HCT116 (cell line): ENCODE data around the gene ATP8A2. TPM values are rescaled to one million over a fixed set of nuclear protein-coding genes. Genes with fewer than 3 reads are reported as not detected.

Source experiments
- ATAC-seq: fragments of 200-7000 bp; cut with Tn5 transposase; 2 replicates; pipeline ENCODE4 v1.9.1; 2020; ENCODE audit warnings: mild to moderate bottlenecking, moderate library complexity
- BruUV-seq: library from RNA; stranded (reverse); fragments of 400-500 nt; replicated peaks from 2 replicates; lab custom pipeline; 2021; lab: Mats Ljungman, UMichigan
- CTCF ChIA-PET: fragments of 300-600 bp; sonication (Branson Sonifier 250); formaldehyde crosslinking; loops from one replicate; lab custom pipeline; 2021; ENCODE audit warnings: antibody characterized with exemption; lab: Charles Lee
- POLR2A ChIA-PET: fragments of 300-600, 350-600 bp; sonication (Branson Sonifier 250); formaldehyde crosslinking; loops from one replicate; lab custom pipeline; 2021; ENCODE audit warnings: antibody characterized with exemption; lab: Charles Lee
- RAD21 ChIA-PET, 2 experiments: fragments of 300-600 bp; sonication (Branson Sonifier 250); formaldehyde crosslinking; loops; one replicate each; lab custom pipeline; 2023; ENCODE audit warnings: low total read pairs in 2 of 2; ENCODE audit not compliant: uncharacterized antibody in 2 of 2, unreplicated experiment in 2 of 2, low non-redundant PET in 1 of 2; lab: Charles Lee
- DNase-seq: peaks from one replicate; pipeline ENCODE4 v3.0.0-alpha.2; 2010; ENCODE audit warnings: low read depth, low spot score
- H2AFZ ChIP-seq: fragments of 200-600 bp; shearing (Covaris generic), sonication (generic); 2 replicates; pipeline ENCODE4 v1.6.1; 2017; ENCODE audit warnings: low read depth, mixed run types, mixed read lengths, antibody characterized with exemption, low read length; ENCODE audit not compliant: poor library complexity, severe bottlenecking
- H3K27ac ChIP-seq: 2 replicates; pipeline ENCODE4 v1.5.1; 2012; ENCODE audit warnings: low read depth, low read length
- H3K27me3 ChIP-seq: fragments of 200-600 bp; sonication (generic); 2 replicates; pipeline ENCODE4 v1.6.1; 2016; ENCODE audit warnings: mixed run types, low read length, mixed read lengths; ENCODE audit not compliant: insufficient read depth
- H3K36me3 ChIP-seq, 2 experiments: fragments of 200-500 bp in 1 of 2; fragments of 200-600 bp in 1 of 2; sonication (Bioruptor generic) in 1 of 2; sonication (generic) in 1 of 2; 2 replicates each; pipeline versions ENCODE4 v1.5.1 to v1.6.1; 2014 to 2016; ENCODE audit warnings: low read length in 2 of 2, inconsistent platforms in 1 of 2, mixed read lengths in 1 of 2, mixed run types in 1 of 2; ENCODE audit not compliant: insufficient read depth in 2 of 2, control insufficient read depth in 1 of 2
- H3K4me1 ChIP-seq, 2 experiments: fragments of 200-600 bp in 1 of 2; sonication (generic) in 1 of 2; 2 replicates each; pipeline versions ENCODE4 v1.5.1 to v1.6.1; 2012 to 2017; ENCODE audit warnings: low read length in 2 of 2, inconsistent platforms in 1 of 2, mild to moderate bottlenecking in 1 of 2, mixed read lengths in 1 of 2, mixed run types in 1 of 2, moderate library complexity in 1 of 2; ENCODE audit not compliant: insufficient read depth in 2 of 2, control insufficient read depth in 1 of 2
- H3K4me2 ChIP-seq: fragments of 200-600 bp; sonication (generic); 2 replicates; pipeline ENCODE4 v1.6.1; 2017; ENCODE audit warnings: mixed run types, low read length, mixed read lengths
- H3K4me3 ChIP-seq, 2 experiments: fragments of 200-600 bp in 1 of 2; sonication (generic) in 1 of 2; replicated peaks in 1 of 2; 2 replicates each; pipeline ENCODE4 v1.5.1; 2011 to 2016; ENCODE audit warnings: low read length in 2 of 2, control low read depth in 1 of 2, low read depth in 1 of 2, mild to moderate bottlenecking in 1 of 2, mixed read lengths in 1 of 2, mixed run types in 1 of 2
- H3K79me2 ChIP-seq: fragments of 200-600 bp; sonication (generic); 2 replicates; pipeline ENCODE4 v1.6.1; 2017; ENCODE audit warnings: mild to moderate bottlenecking, mixed run types, low read length, moderate library complexity, mixed read lengths; ENCODE audit not compliant: insufficient read depth
- H3K9ac ChIP-seq: fragments of 200-600 bp; sonication (generic); 2 replicates; pipeline ENCODE4 v1.6.1; 2016; ENCODE audit warnings: low read length, mixed read lengths
- H3K9me2 ChIP-seq: fragments of 200-600 bp; sonication (generic), shearing (Covaris generic); 2 replicates; pipeline ENCODE4 v1.6.1; 2017; ENCODE audit warnings: mixed run types, mild to moderate bottlenecking, moderate library complexity; ENCODE audit not compliant: insufficient read depth
- H3K9me3 ChIP-seq, 2 experiments: fragments of 200-500 bp in 1 of 2; fragments of 200-600 bp in 1 of 2; sonication (Bioruptor generic) in 1 of 2; sonication (generic) in 1 of 2; 2 replicates each; pipeline ENCODE4 v1.6.1; 2014 to 2017; ENCODE audit warnings: low read length in 2 of 2, mixed read lengths in 2 of 2, inconsistent platforms in 1 of 2, low read depth in 1 of 2, mild to moderate bottlenecking in 1 of 2, mixed run types in 1 of 2, moderate library complexity in 1 of 2; ENCODE audit not compliant: control insufficient read depth in 1 of 2, insufficient read depth in 1 of 2
- H4K20me1 ChIP-seq: fragments of 200-600 bp; sonication (generic), shearing (Covaris generic); 2 replicates; pipeline ENCODE4 v1.6.1; 2017; ENCODE audit warnings: mixed run types, mild to moderate bottlenecking, moderate library complexity; ENCODE audit not compliant: insufficient read depth
- ATF3 ChIP-seq: IDR thresholded peaks from 2 replicates; pipeline ENCODE4 v1.6.1; 2012
- CBX3 ChIP-seq: IDR thresholded peaks from 2 replicates; pipeline ENCODE4 v1.6.1; 2012; ENCODE audit warnings: low read depth
- CEBPB ChIP-seq: IDR thresholded peaks from 2 replicates; pipeline ENCODE4 v1.6.1; 2012; ENCODE audit warnings: low read depth
- ELF1 ChIP-seq: IDR thresholded peaks from 2 replicates; pipeline ENCODE4 v1.6.1; 2012; ENCODE audit warnings: low read depth, borderline replicate concordance
- EZH2 ChIP-seq: fragments of 200-600 bp; sonication (generic); IDR thresholded peaks from 2 replicates; pipeline ENCODE4 v1.6.1; 2017; ENCODE audit warnings: antibody characterized with exemption, mixed run types
- EZH2phosphoT487 ChIP-seq: fragments of 200-600 bp; IDR thresholded peaks from 2 replicates; pipeline ENCODE4 v1.6.1; 2018; ENCODE audit warnings: antibody characterized with exemption, borderline replicate concordance
- JUND ChIP-seq: IDR thresholded peaks from 2 replicates; pipeline ENCODE4 v1.6.1; 2012
- RAD21 ChIP-seq: IDR thresholded peaks from 2 replicates; pipeline ENCODE4 v1.6.1; 2012; ENCODE audit warnings: low read depth, mild to moderate bottlenecking
- SIN3A ChIP-seq: IDR thresholded peaks from 2 replicates; pipeline ENCODE4 v1.6.1; 2012; ENCODE audit warnings: low read depth
- SP1 ChIP-seq: IDR thresholded peaks from 2 replicates; pipeline ENCODE4 v1.6.1; 2012; ENCODE audit warnings: low read depth
- YY1 ChIP-seq: IDR thresholded peaks from 2 replicates; pipeline ENCODE4 v1.6.1; 2011; ENCODE audit warnings: low read length, low read depth, moderate library complexity, mild to moderate bottlenecking; ENCODE audit not compliant: insufficient replicate concordance; ENCODE audit errors: extremely low read depth
- ZBTB33 ChIP-seq: IDR thresholded peaks from 2 replicates; pipeline ENCODE4 v1.6.1; 2011; ENCODE audit warnings: mild to moderate bottlenecking, low read length, moderate library complexity; ENCODE audit not compliant: insufficient replicate concordance; ENCODE audit errors: extremely low read depth
- ZNF274 ChIP-seq: fragments of 200-500 bp; sonication (Bioruptor generic); IDR thresholded peaks from 2 replicates; pipeline ENCODE4 v1.6.1; 2014; ENCODE audit warnings: mild to moderate bottlenecking, low read depth, low read length, inconsistent platforms
- intact Hi-C: fragments of 100-400 bp; cut with micrococcal nuclease; formaldehyde crosslinking; loops from 2 replicates; pipeline ENCODE4 v1.10.0; 2022
- total RNA-seq: library from RNA; stranded (reverse); gene quantifications from one replicate; pipeline ENCODE4 v1.2.1, GENCODE V29; 2021; ENCODE audit not compliant: unreplicated experiment

ATP8A2 gene
- total RNA-seq, 1 experiment from 2014 or later: not detected

- Histone ChIP-seq H3K4me1 (no peaks in the 10 kb centered on the region), H3K27me3 (peaks cover 48% of the 10 kb centered on the region), H3K9me3 (no peaks in the 10 kb centered on the region), H3K9ac (no peak overlapping the region), H2AFZ (no peak overlapping the region), H3K4me2 (no peak overlapping the region), H3K36me3 (no peaks in the 10 kb centered on the region), H3K9me2 (no peaks in the 10 kb centered on the region), H3K4me3 (no peak overlapping the region), H4K20me1 (no peaks in the 10 kb centered on the region), H3K27ac (no peak overlapping the region), H3K79me2 (no peaks in the 10 kb centered on the region)
- ChIA-PET POLR2A (no interaction called here), CTCF (no interaction called here), RAD21 (no interaction called here)
- ATAC-seq: no peak
- no peak for TF ChIP-seq ZNF274
- TF ChIP-seq SIN3A: no peak
- TF ChIP-seq ELF1: no peak
- TF ChIP-seq YY1: no peak
- TF ChIP-seq CEBPB: no peak
- TF ChIP-seq CBX3: no peak
- TF ChIP-seq SP1: no peak
- TF ChIP-seq RAD21: no peak
- no peak for TF ChIP-seq EZH2phosphoT487
- no peak for TF ChIP-seq JUND
- TF ChIP-seq ATF3: no peak
- BruUV-seq: no TSS peak
- no peak for DNase-seq
- intact Hi-C loops: loop anchor here (10.0 kb wide), 2 partner anchors 916 to 1126 kb away; no protein-coding TSS in a partner anchor
Observed at GRCh38 chr13:25579221-25579620, 207.4 kb downstream of the ATP8A2 start.

GRCh38 chr13:25581351-25581750 lies 209.6 kb downstream of the ATP8A2 start:
- ChIA-PET RAD21 (no interaction called here), POLR2A (no interaction called here), CTCF (no interaction called here)
- Histone ChIP-seq H3K9me3 (no peaks in the 10 kb centered on the region), H3K36me3 (no peaks in the 10 kb centered on the region), H3K9me2 (no peaks in the 10 kb centered on the region), H4K20me1 (no peaks in the 10 kb centered on the region), H3K4me3 (no peak overlapping the region), H3K9ac (no peak overlapping the region), H3K79me2 (no peaks in the 10 kb centered on the region), H2AFZ (no peak overlapping the region), H3K4me2 (no peak overlapping the region), H3K27me3 (peaks cover 53% of the 10 kb centered on the region), H3K4me1 (no peaks in the 10 kb centered on the region), H3K27ac (no peak overlapping the region)
- intact Hi-C loops: no loop called here
- BruUV-seq: no TSS peak
- TF ChIP-seq ZBTB33: no peak
- TF ChIP-seq EZH2: no peak
- no peak for DNase-seq
- ATAC-seq: no peak
